ENCODE data around the gene RGS7.
A peak's percentile ranks its signal among the peaks of the same experiment; 100 is the strongest.

Gene RGS7

DNA sequence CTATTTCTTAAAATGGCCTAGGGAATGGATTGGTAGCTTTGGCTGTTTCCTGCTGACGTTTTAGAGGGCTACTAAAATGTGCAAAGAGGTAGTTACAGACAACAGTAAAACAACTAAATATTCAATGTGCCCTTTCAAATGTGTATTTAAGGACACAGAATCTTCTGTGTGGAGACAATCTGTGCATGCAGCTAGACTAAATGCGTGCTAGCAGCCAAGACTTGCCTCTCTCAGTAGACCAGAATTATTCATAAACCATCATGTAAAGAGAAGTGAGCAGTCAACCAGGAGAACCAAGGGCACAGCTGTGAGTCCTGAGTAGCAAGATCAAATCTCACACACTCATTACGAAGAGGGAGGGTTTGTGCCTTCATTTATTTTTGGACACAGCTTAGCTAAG is 584.9 kb downstream of the RGS7 start:
- Histone ChIP-seq H3K27ac (replicated peaks; ENCODE audit: low read length) (no peak overlapping the region), H3K18ac (ENCODE audit: low read length) (no peak overlapping the region), H2BK120ac (ENCODE audit: low read depth, low read length) (no peak overlapping the region), H3K27me3 (ENCODE audit: control insufficient read depth in 3 of 3, insufficient read depth in 3 of 3, low read depth in 1 of 3, low read length in 3 of 3) (no peaks in the 10 kb centered on the region), H3K23ac (ENCODE audit: low read depth, low read length, poor library complexity) (no peak overlapping the region), H2BK5ac (ENCODE audit: low read length) (no peak overlapping the region), H2BK12ac (ENCODE audit: low read length) (no peak overlapping the region), H3K79me1 (ENCODE audit: low read depth, low read length) (no peaks in the 10 kb centered on the region), H3K36me3 (replicated peaks in 1 of 2; ENCODE audit: control insufficient read depth in 2 of 2, insufficient read depth in 2 of 2, low read length in 2 of 2) (no peaks in the 10 kb centered on the region), H3K14ac (ENCODE audit: low read length) (no peak overlapping the region), H3K4ac (ENCODE audit: low read length) (no peak overlapping the region), H2AFZ (ENCODE audit: low read length) (no peak overlapping the region), H2BK15ac (ENCODE audit: low read length) (no peak overlapping the region), H3K4me1 (ENCODE audit: control insufficient read depth in 2 of 2, insufficient read depth in 1 of 2, low read depth in 1 of 2, low read length in 2 of 2) (no peaks in the 10 kb centered on the region), H4K8ac (ENCODE audit: low read depth, low read length) (no peak overlapping the region), H3K4me2 (ENCODE audit: insufficient read depth, low read length, poor library complexity, severe bottlenecking) (no peak overlapping the region), H3K4me3 (ENCODE audit: low read length in 2 of 2) (no peak overlapping the region), H3K9ac (ENCODE audit: low read depth, low read length, poor library complexity) (no peak overlapping the region), H3K9me3 (replicated peaks in 1 of 2; ENCODE audit: control insufficient read depth in 2 of 2, insufficient read depth in 1 of 2, low read depth in 1 of 2, low read length in 2 of 2) (no peaks in the 10 kb centered on the region), H4K91ac (ENCODE audit: low read depth, low read length, poor library complexity) (no peak overlapping the region), H2AK5ac (ENCODE audit: low read depth, low read length) (no peak overlapping the region)
- no peak for DNase-seq (ENCODE audit: low spot score)
- WGBS, 2 donors (ENCODE audit: extremely low coverage in 2 of 2, insufficient read length in 2 of 2, insufficient replicate concordance in 1 of 2): no CpG with 5 or more reads among the region's 3 CpGs

GRCh38 chr1:240771450-240771849 is 585.6 kb downstream of the RGS7 start:
- Histone ChIP-seq H3K4me3 (ENCODE audit: low read length in 2 of 2) (peak overlapping the region in 1 of 2 donors; percentile 54), H3K27ac (replicated peaks; ENCODE audit: low read length) (no peak overlapping the region), H4K91ac (ENCODE audit: low read depth, low read length, poor library complexity) (no peak overlapping the region), H3K36me3 (replicated peaks in 1 of 2; ENCODE audit: control insufficient read depth in 2 of 2, insufficient read depth in 2 of 2, low read length in 2 of 2) (no peaks in the 10 kb centered on the region), H4K8ac (ENCODE audit: low read depth, low read length) (no peak overlapping the region), H3K18ac (ENCODE audit: low read length) (no peak overlapping the region), H3K4me1 (ENCODE audit: control insufficient read depth in 2 of 2, insufficient read depth in 1 of 2, low read depth in 1 of 2, low read length in 2 of 2) (no peaks in the 10 kb centered on the region), H3K9ac (ENCODE audit: low read depth, low read length, poor library complexity) (no peak overlapping the region), H2AFZ (ENCODE audit: low read length) (no peak overlapping the region), H3K4me2 (ENCODE audit: insufficient read depth, low read length, poor library complexity, severe bottlenecking) (no peak overlapping the region), H2BK12ac (ENCODE audit: low read length) (no peak overlapping the region), H2BK15ac (ENCODE audit: low read length) (no peak overlapping the region), H3K14ac (ENCODE audit: low read length) (no peak overlapping the region), H3K4ac (ENCODE audit: low read length) (no peak overlapping the region), H2AK5ac (ENCODE audit: low read depth, low read length) (no peak overlapping the region), H3K23ac (ENCODE audit: low read depth, low read length, poor library complexity) (no peak overlapping the region), H3K79me1 (ENCODE audit: low read depth, low read length) (no peaks in the 10 kb centered on the region), H2BK5ac (ENCODE audit: low read length) (no peak overlapping the region), H2BK120ac (ENCODE audit: low read depth, low read length) (no peak overlapping the region), H3K27me3 (ENCODE audit: control insufficient read depth in 3 of 3, insufficient read depth in 3 of 3, low read depth in 1 of 3, low read length in 3 of 3) (no peaks in the 10 kb centered on the region), H3K9me3 (replicated peaks in 1 of 2; ENCODE audit: control insufficient read depth in 2 of 2, insufficient read depth in 1 of 2, low read depth in 1 of 2, low read length in 2 of 2) (no peaks in the 10 kb centered on the region)
- no CpG with 5 or more reads among the region's 16 CpGs for WGBS, 2 donors (ENCODE audit: extremely low coverage in 2 of 2, insufficient read length in 2 of 2, insufficient replicate concordance in 1 of 2)
- no peak for DNase-seq (ENCODE audit: low spot score)

- Histone ChIP-seq H2BK120ac (ENCODE audit: low read depth, low read length) (no peak overlapping the region), H3K36me3 (replicated peaks in 1 of 2; ENCODE audit: control insufficient read depth in 2 of 2, insufficient read depth in 2 of 2, low read length in 2 of 2) (no peaks in the 10 kb centered on the region), H3K4me3 (ENCODE audit: low read length in 2 of 2) (no peak overlapping the region), H3K23ac (ENCODE audit: low read depth, low read length, poor library complexity) (no peak overlapping the region), H2BK12ac (ENCODE audit: low read length) (no peak overlapping the region), H3K9me3 (replicated peaks in 1 of 2; ENCODE audit: control insufficient read depth in 2 of 2, insufficient read depth in 1 of 2, low read depth in 1 of 2, low read length in 2 of 2) (no peaks in the 10 kb centered on the region), H3K27ac (replicated peaks; ENCODE audit: low read length) (no peak overlapping the region), H3K4me1 (ENCODE audit: control insufficient read depth in 2 of 2, insufficient read depth in 1 of 2, low read depth in 1 of 2, low read length in 2 of 2) (peaks cover 0 to 4% of the 10 kb centered on the region in 2 donors), H4K91ac (ENCODE audit: low read depth, low read length, poor library complexity) (no peak overlapping the region), H3K79me1 (ENCODE audit: low read depth, low read length) (no peaks in the 10 kb centered on the region), H2AFZ (ENCODE audit: low read length) (no peak overlapping the region), H2BK5ac (ENCODE audit: low read length) (no peak overlapping the region), H4K8ac (ENCODE audit: low read depth, low read length) (no peak overlapping the region), H3K4ac (ENCODE audit: low read length) (no peak overlapping the region), H3K18ac (ENCODE audit: low read length) (no peak overlapping the region), H3K14ac (ENCODE audit: low read length) (no peak overlapping the region), H2BK15ac (ENCODE audit: low read length) (no peak overlapping the region), H2AK5ac (ENCODE audit: low read depth, low read length) (no peak overlapping the region), H3K27me3 (ENCODE audit: control insufficient read depth in 3 of 3, insufficient read depth in 3 of 3, low read depth in 1 of 3, low read length in 3 of 3) (no peaks in the 10 kb centered on the region), H3K4me2 (ENCODE audit: insufficient read depth, low read length, poor library complexity, severe bottlenecking) (no peak overlapping the region), H3K9ac (ENCODE audit: low read depth, low read length, poor library complexity) (no peak overlapping the region)
- WGBS, 2 donors (ENCODE audit: extremely low coverage in 2 of 2, insufficient read length in 2 of 2, insufficient replicate concordance in 1 of 2): no CpG with 5 or more reads among the region's 4 CpGs
- DNase-seq (ENCODE audit: low spot score): no peak
These were observed 588.0 kb downstream of the RGS7 start for GRCh38 chr1:240768979-240769378.

DNA sequence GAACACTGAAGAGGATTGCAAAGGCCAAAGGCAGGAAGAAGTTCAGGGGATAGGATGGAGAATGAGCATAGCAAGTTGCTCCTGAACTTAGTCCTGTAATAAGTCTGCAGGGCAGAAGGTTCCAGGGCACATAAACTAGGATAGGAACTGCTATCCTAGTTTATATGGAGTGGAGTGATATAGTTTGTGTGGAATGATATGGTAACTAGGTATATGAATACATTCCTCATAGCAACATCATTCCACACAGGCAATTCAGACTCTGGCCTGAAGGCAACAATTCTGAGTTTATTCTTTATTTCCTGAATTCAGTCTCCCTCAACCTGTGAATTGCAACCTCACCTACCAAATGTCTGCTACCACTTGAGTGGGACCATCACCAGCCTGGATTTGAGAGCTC is 590.2 kb downstream of the RGS7 start:
- no peak overlapping the region for H2BK12ac ChIP-seq (ENCODE audit: low read length)
- H3K9me3 ChIP-seq (replicated peaks in 1 of 2; ENCODE audit: control insufficient read depth in 2 of 2, insufficient read depth in 1 of 2, low read depth in 1 of 2, low read length in 2 of 2): no peaks in the 10 kb centered on the region
- no peak overlapping the region for H3K9ac ChIP-seq (ENCODE audit: low read depth, low read length, poor library complexity)
- H2BK15ac ChIP-seq (ENCODE audit: low read length): no peak overlapping the region
- H3K27ac ChIP-seq (replicated peaks; ENCODE audit: low read length): no peak overlapping the region
- no peak overlapping the region for H3K18ac ChIP-seq (ENCODE audit: low read length)
- no peaks in the 10 kb centered on the region for H3K36me3 ChIP-seq (replicated peaks in 1 of 2; ENCODE audit: control insufficient read depth in 2 of 2, insufficient read depth in 2 of 2, low read length in 2 of 2)
- H3K27me3 ChIP-seq (ENCODE audit: control insufficient read depth in 3 of 3, insufficient read depth in 3 of 3, low read depth in 1 of 3, low read length in 3 of 3): no peaks in the 10 kb centered on the region
- H3K4me1 ChIP-seq (ENCODE audit: control insufficient read depth in 2 of 2, insufficient read depth in 1 of 2, low read depth in 1 of 2, low read length in 2 of 2): peaks cover 0 to 4% of the 10 kb centered on the region in 2 donors
- H3K14ac ChIP-seq (ENCODE audit: low read length): no peak overlapping the region
- no peak overlapping the region for H3K23ac ChIP-seq (ENCODE audit: low read depth, low read length, poor library complexity)
- H2BK120ac ChIP-seq (ENCODE audit: low read depth, low read length): no peak overlapping the region
- H3K4me2 ChIP-seq (ENCODE audit: insufficient read depth, low read length, poor library complexity, severe bottlenecking): no peak overlapping the region
- H3K4ac ChIP-seq (ENCODE audit: low read length): no peak overlapping the region
- no peak overlapping the region for H4K91ac ChIP-seq (ENCODE audit: low read depth, low read length, poor library complexity)
- DNase-seq (ENCODE audit: low spot score): no peak
- no peaks in the 10 kb centered on the region for H3K79me1 ChIP-seq (ENCODE audit: low read depth, low read length)
- no peak overlapping the region for H3K4me3 ChIP-seq (ENCODE audit: low read length in 2 of 2)
- H2BK5ac ChIP-seq (ENCODE audit: low read length): no peak overlapping the region
- H2AFZ ChIP-seq (ENCODE audit: low read length): no peak overlapping the region
- no peak overlapping the region for H4K8ac ChIP-seq (ENCODE audit: low read depth, low read length)
- no peak overlapping the region for H2AK5ac ChIP-seq (ENCODE audit: low read depth, low read length)
